Measurements from ENCODE around the gene HOXB5. TPM values are rescaled to one million over a fixed set of nuclear protein-coding genes. Genes with fewer than 3 reads are reported as not detected.
A peak's percentile ranks its signal among the peaks of the same experiment; 100 is the strongest.

Gene HOXB5
- total and polyA plus RNA-seq, 10 of the 15 experiments (the other 5 are each of a cell fraction or from before 2014, with no cell fraction given) = not detected

GRCh38 chr17:48582750-48583069 lies 10.9 kb downstream of the HOXB5 start:
- CTCF ChIA-PET = interaction anchor here (0.5 to 2.4 kb wide), 11 partner anchors 36 to 564 kb away, joined by 3 to 9 read pairs (median 5); no protein-coding TSS in a partner anchor
- Histone ChIP-seq H2AFZ (ENCODE audit: control insufficient read depth, low read depth, low read length) (no peak overlapping the region), H3K27ac (ENCODE audit: control insufficient read depth, insufficient read depth) (no peak overlapping the region), H3K36me3 (ENCODE audit: control insufficient read depth in 2 of 2, insufficient read depth in 2 of 2, low read length in 1 of 2) (no peaks in the 10 kb centered on the region), H3K4me2 (ENCODE audit: control insufficient read depth, insufficient read depth) (peak overlapping the region; percentile 88; the same call in 1 of the 2 replicates), H3K9me3 (replicated peaks; ENCODE audit: control insufficient read depth, insufficient read depth, low read length) (no peaks in the 10 kb centered on the region), H3K9ac (ENCODE audit: control insufficient read depth, insufficient read depth, low read length) (peak overlapping the region; percentile 64; the same call in 1 of the 2 replicates), H4K20me1 (ENCODE audit: control insufficient read depth, insufficient read depth) (no peaks in the 10 kb centered on the region), H3K4me3 (peak overlapping the region; percentile 79; the same call in 1 of the 2 replicates), H3K27me3 (replicated peaks in 1 of 2; ENCODE audit: control insufficient read depth in 2 of 2, insufficient read depth in 2 of 2, low read length in 1 of 2) (peaks cover 0 to 4% of the 10 kb centered on the region in 2 experiments; a peak in 1 of 4 replicates), H3K4me1 (ENCODE audit: control insufficient read depth, insufficient read depth, low read length) (peaks cover 10% of the 10 kb centered on the region), H3K79me2 (ENCODE audit: control insufficient read depth, insufficient read depth, low read length) (peaks cover under 1% of the 10 kb centered on the region; the same call in 1 of the 2 replicates)
- TF ChIP-seq CTCF (IDR thresholded peaks at IDR 0.05 in 2 of 3, conservative IDR thresholded peaks at IDR 0.05 in 1 of 3; ENCODE audit: control insufficient read depth in 2 of 3, extremely low read depth in 1 of 3, insufficient read depth in 1 of 3, low read depth in 3 of 3, low read length in 3 of 3) (no peak), IRF3 (IDR thresholded peaks at IDR 0.05) (no peak), ZNF24 (IDR thresholded peaks at IDR 0.05) (no peak), RCOR1 (conservative IDR thresholded peaks at IDR 0.05; ENCODE audit: low read depth, low read length) (no peak), MAX (IDR thresholded peaks at IDR 0.05; ENCODE audit: low read depth, low read length) (no peak), SKIL (IDR thresholded peaks at IDR 0.05; ENCODE audit: low read depth, poor library complexity, severe bottlenecking) (no peak), USF1 (IDR thresholded peaks at IDR 0.05; ENCODE audit: borderline replicate concordance, extremely low read length, insufficient read depth, low read depth, low read length) (no peak), SP1 (IDR thresholded peaks at IDR 0.05; ENCODE audit: low read depth, low read length) (no peak), RUNX3 (IDR thresholded peaks at IDR 0.05; ENCODE audit: low read length) (no peak), KDM1A (IDR thresholded peaks at IDR 0.05; ENCODE audit: borderline replicate concordance) (no peak), E4F1 (IDR thresholded peaks at IDR 0.05; ENCODE audit: borderline replicate concordance, partially characterized antibody) (no peak), DPF2 (IDR thresholded peaks at IDR 0.05) (no peak), CBX3 (IDR thresholded peaks at IDR 0.05; ENCODE audit: borderline replicate concordance, low read depth) (no peak)
- POLR2A ChIA-PET = interaction anchor here (0.6 to 1.8 kb wide), 3 partner anchors 10 to 456 kb away, joined by 3 to 6 read pairs (median 4); partner anchors contain the start of gene HOXB5
- WGBS (ENCODE audit: insufficient coverage, insufficient replicate concordance, low lambda C conversion rate, missing lambda C conversion rate) = 32% methylated on average over 7 of the region's 7 CpGs
- no peak for FAIRE-seq
- DNase-seq (ENCODE audit: low read depth, low spot score) = no peak
- SMC1A ChIA-PET (ENCODE audit: uncharacterized antibody, unreplicated experiment) = interaction anchor here (0.7 to 1.9 kb wide), 15 partner anchors 21 to 322 kb away, joined by 3 to 11 read pairs (median 4); no protein-coding TSS in a partner anchor
- no TSS peak for BruUV-seq (replicated peaks)
- RAD21 ChIA-PET (ENCODE audit: unreplicated experiment) = interaction anchor here (0.6 to 2.2 kb wide), 13 partner anchors 16 to 467 kb away, joined by 3 to 7 read pairs (median 3); no protein-coding TSS in a partner anchor
- intact Hi-C loops (cut with micrococcal nuclease; ENCODE audit: unreplicated experiment) (no loop called here), in situ Hi-C loops (cut with MboI) (no loop called here)
- ATAC-seq = no peak

All from GM12878 (cell line).